Omental fat pad (tissue), 4 donors: Measurements from ENCODE around the gene ZNF175. TPM values are rescaled to one million over a fixed set of nuclear protein-coding genes. Genes with fewer than 3 reads are reported as not detected.

Experiments used
- ATAC-seq: fragments of 150-250 bp; one replicate; pipeline ENCODE4 v1.9.1; 2016; ENCODE audit warnings: mild to moderate bottlenecking, moderate library complexity; ENCODE audit not compliant: low FRiP score
- DNase-seq: peaks from one replicate; pipeline ENCODE4 v3.0.0-alpha.2; 2019; ENCODE audit warnings: low spot score
- total RNA-seq, 4 donors: library from RNA; depleted of rRNA; stranded (reverse); fragments of >200 nt; gene quantifications; one replicate each; pipeline ENCODE4 v1.1.0, GENCODE V29; 2016
- TF ChIP-seq, protein P1 (sequence below), 3 donors: fragments of 450-650 bp; IDR thresholded peaks; one replicate each; pipeline ENCODE4 v1.5.1; 2016 to 2017; ENCODE audit warnings: antibody characterized with exemption in 3 of 3, mild to moderate bottlenecking in 3 of 3, moderate library complexity in 2 of 3

The ZNF175 gene
- total RNA-seq, 4 donors from 2014 or later: 2.2 to 11.5 (median 6.0) TPM

GRCh38 chr19:51546107-51546649, 24.9 kb upstream of the ZNF175 start:
- ATAC-seq (no peak), DNase-seq (no peak)
- TF ChIP-seq, protein P1, sequence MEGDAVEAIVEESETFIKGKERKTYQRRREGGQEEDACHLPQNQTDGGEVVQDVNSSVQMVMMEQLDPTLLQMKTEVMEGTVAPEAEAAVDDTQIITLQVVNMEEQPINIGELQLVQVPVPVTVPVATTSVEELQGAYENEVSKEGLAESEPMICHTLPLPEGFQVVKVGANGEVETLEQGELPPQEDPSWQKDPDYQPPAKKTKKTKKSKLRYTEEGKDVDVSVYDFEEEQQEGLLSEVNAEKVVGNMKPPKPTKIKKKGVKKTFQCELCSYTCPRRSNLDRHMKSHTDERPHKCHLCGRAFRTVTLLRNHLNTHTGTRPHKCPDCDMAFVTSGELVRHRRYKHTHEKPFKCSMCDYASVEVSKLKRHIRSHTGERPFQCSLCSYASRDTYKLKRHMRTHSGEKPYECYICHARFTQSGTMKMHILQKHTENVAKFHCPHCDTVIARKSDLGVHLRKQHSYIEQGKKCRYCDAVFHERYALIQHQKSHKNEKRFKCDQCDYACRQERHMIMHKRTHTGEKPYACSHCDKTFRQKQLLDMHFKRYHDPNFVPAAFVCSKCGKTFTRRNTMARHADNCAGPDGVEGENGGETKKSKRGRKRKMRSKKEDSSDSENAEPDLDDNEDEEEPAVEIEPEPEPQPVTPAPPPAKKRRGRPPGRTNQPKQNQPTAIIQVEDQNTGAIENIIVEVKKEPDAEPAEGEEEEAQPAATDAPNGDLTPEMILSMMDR (IDR thresholded peaks at IDR 0.05): no peak

GRCh38 chr19:51546650-51547396, 24.3 kb upstream of the ZNF175 start:
- ATAC-seq (no peak), DNase-seq (no peak)
- TF ChIP-seq, protein P1 (IDR thresholded peaks at IDR 0.05): no peak

DNA sequence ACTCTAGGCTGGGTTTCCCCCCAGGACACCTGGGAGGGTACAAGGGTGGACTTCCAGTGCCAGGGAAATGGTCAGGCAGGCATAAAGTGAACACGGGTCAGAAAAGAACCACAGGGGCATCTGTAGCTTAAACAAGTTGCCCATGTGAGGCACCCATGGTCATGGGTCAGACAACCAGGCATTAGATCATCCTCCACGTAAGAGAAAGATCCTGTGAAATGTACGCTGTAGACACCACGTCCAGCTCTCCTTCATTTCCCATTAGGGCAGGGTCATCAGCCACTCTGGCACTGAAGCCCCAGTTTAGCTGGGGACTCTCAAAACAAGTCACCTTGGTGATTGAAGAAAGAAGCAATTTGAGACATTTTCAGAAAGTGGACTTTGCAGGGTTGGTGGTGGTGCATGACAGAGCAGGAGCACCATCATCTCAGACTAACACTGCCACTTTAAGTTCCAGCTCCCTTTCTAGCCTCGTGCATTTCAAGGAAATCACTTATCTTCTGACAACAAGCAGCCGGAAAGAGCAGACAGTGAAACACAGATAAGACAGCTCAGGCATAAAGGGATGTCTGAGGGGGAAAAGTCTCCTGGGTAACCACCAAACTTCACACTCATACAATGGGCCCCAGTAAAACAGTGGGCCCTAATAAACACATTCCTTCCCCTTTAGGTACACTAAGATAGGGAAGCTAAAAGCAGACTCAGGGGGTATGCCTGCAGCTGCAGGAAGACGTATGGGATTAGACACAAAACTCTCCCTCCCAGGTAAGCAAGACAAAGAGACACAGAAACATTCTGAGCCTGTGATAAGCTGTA, 23.5 kb upstream of the ZNF175 start:
- TF ChIP-seq, protein P1 (IDR thresholded peaks at IDR 0.05): no peak
- no peak for DNase-seq
- no peak for ATAC-seq

GRCh38 chr19:51548213-51548651, 22.9 kb upstream of the ZNF175 start:
- ATAC-seq (no peak), DNase-seq (no peak)
- TF ChIP-seq, protein P1 (IDR thresholded peaks at IDR 0.05): no peak

DNA sequence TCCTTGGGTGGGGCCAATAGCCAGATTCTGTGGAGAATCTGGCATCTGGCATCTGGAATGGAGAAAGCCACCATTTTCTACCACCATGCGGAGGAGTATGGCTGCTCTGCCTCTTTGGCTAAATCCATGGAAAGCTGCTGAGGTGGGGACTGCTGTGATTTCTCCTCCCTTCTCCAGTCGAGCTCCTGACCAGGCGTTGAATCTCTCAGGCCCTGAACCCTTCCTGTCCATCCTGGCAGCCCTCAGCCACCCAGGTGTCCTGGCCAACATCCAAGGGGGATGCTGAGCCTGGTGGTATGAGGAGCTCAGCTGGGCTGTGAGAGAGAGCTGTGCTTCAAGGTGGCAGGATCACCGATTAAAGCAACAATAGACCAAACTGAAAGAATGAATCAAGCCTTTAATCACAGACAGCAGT, 22.2 kb upstream of the ZNF175 start:
- ATAC-seq (no peak), DNase-seq (no peak)
- TF ChIP-seq, protein P1 (IDR thresholded peaks at IDR 0.05): no peak

- ATAC-seq (no peak), DNase-seq (no peak)
- TF ChIP-seq, protein P1 (IDR thresholded peaks at IDR 0.05): no peak
Measured at GRCh38 chr19:51549533-51550324, 21.4 kb upstream of the ZNF175 start.
